GM10266 (cell line): ENCODE measurements around the gene ALDH3A2.
"Not testable (repeated sequence)": the region's sequence is repeated elsewhere in the genome, so short reads cannot be mapped to it uniquely, and the experiment has no call there.

Experiments used
- DNase-seq: peaks from one replicate; pipeline ENCODE4 v3.0.0; 2012; ENCODE audit errors: extremely low spot score
- CTCF ChIP-seq: IDR thresholded peaks from 2 replicates; pipeline ENCODE4 v1.5.1; 2012; ENCODE audit warnings: mild to moderate bottlenecking, low read depth; ENCODE audit not compliant: control insufficient read depth, insufficient read depth; ENCODE audit errors: missing control alignments

ALDH3A2 gene

GRCh38 chr17:19664821-19665181 is 16.2 kb downstream of the ALDH3A2 start:
- no peak for TF ChIP-seq CTCF
- no peak for DNase-seq

GRCh38 chr17:19669680-19670079 is 21.1 kb downstream of the ALDH3A2 start:
- not testable (repeated sequence) for DNase-seq

- DNase-seq: no peak
Observed at GRCh38 chr17:19670908-19671307, 22.4 kb downstream of the ALDH3A2 start.

GRCh38 chr17:19671433-19671832 is 22.9 kb downstream of the ALDH3A2 start:
- no peak for TF ChIP-seq CTCF
- no peak for DNase-seq

More at GRCh38 chr17:19670908-19671307, 22.4 kb downstream of the ALDH3A2 start:
- TF ChIP-seq CTCF: no peak

- DNase-seq: no peak
- no peak for TF ChIP-seq CTCF
Observed at GRCh38 chr17:19672009-19672750, 23.6 kb downstream of the ALDH3A2 start.

GRCh38 chr17:19673623-19674022 is 25.1 kb downstream of the ALDH3A2 start:
- no peak for TF ChIP-seq CTCF
- DNase-seq: no peak

GRCh38 chr17:19676896-19677295 is 28.3 kb downstream of the ALDH3A2 start:
- DNase-seq: no peak
- no peak for TF ChIP-seq CTCF
